ENCODE data around the gene TUBB2B.
"Not testable (repeated sequence)": the region's sequence is repeated elsewhere in the genome, so short reads cannot be mapped to it uniquely, and the experiment has no call there.

The TUBB2B gene

DNA sequence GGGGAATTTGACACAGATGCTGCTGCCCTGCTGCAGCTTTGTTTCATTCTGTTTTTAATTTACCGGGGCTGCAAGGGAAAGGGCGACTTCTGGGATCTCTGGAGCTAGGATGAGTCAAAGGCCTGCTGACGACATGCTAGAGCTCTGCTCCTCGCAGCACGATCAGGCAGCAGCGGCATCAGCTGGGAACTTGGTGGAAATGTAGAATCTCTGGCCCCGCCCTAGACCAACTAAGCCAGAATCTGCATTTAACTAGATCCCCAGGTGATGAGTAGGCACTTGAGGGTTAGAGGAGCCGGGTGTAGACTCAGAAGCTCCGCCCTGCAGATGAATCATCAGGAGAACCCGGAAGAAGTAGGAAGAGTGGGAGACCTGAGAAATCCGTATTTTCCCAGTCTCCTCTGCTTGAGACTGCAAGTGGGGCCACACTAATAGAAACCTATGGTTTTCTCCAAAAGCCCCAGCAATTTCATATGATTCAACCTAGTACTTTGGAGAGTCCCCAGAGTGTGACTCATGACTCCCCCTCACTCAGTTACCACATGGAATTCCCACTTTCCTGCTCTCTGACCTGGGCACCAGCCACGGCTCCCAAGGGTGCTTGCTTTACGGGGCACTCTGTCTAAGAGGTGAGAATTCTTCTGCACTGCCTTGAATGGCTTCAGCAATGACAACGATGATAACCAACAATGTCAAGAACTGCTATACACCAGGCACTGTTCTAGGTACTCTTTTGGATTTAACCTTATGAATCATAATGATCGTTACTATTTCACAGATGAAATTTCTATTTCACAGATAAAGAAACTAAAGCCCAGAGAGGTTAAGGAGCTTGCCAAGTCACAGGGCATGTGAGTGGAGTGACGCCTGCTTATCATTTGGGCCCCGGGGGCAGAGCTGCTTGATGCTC, 18.1 kb downstream of the TUBB2B start:
- DNase-seq, result peak; percentile 63

GRCh38 chr6:3208775-3209113, 18.7 kb downstream of the TUBB2B start:
- DNase-seq, result no peak

GRCh38 chr6:3208098-3208774, 19.2 kb downstream of the TUBB2B start:
- peak; percentile 51 for DNase-seq

DNA sequence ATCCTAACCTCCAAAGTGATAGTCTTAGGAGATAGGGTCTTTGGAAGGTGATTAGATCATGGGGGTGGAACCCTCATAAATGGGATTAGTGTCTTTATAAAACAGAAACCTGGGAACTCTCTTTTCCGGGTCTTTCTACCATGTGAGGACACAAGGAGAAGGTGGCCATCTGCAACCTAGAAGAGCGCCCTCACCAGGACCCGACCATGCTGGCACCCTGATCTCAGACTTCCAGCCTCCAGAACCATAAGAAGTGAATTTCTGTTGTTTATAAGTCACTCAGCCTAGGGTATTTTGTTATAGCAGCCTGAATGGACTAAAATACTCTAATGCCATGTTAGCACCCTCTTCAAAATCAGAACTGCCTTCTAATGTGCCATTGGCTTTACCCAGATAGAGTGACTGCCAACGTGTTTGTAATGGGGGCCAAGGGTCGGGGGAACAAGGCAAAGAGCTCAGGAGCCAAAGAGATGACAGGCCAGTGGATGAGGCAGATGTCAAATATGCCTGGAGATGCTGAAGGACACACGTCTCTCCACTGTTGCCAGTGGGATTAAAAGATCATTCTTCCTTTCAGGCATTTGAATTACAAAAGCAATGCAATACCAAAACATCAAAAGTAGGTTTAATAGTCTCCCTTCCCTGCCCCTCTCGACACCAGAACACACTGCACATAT, 21.0 kb downstream of the TUBB2B start:
- DNase-seq, result no peak

- no peak for DNase-seq
Observed at GRCh38 chr6:3205913-3206312, 21.5 kb downstream of the TUBB2B start.

DNA sequence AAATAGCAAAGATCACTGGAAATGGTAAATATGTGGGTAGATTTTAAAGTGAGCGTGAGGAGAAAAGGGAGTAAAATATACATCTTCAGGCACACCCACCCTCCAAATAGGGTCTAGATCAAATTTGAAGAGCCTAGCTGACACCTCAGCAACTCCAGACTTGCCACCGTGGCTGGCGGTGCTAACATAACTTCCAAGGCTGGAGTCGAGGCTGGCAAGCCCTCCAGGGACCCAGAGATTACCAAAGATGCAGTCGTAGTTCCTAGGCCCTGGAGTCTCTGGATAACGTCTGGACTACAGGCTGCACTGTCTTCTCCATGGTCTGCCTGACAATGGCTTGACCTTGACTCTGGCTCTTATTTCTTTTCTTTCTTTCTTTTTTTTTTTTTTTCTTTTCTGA, 22.5 kb downstream of the TUBB2B start:
- DNase-seq, result no peak

DNA sequence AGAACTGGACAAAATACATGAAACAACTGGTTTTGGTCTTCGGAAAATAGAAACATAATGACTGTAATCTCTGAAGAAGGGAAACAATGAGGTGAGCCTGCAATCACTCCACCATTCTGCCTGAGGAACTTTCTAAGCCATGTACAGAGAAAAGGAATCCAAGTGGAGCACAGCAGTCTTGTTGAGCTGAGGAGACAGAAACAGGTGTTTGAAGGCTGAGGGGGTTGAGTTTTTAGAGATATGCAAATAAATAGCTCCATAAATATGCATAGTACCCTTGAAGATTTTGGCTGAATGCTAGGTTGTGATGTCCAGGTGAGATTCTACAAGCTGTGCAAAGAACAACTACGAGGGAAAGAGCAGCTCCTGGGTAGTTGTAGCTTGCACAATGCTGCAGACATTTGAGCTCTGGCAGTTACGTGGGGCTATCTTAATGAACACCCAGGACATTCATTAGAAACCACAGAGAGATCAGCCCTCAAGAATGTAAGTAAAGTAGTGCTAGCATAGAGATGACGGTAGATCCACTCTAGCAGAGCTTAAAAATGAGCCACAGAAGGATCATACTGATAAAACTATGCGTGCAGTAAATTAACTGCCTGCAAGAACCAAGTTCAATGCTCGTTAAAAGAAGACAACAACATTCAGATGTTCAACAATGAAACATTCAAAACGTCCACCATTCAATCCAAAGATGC, 24.3 kb downstream of the TUBB2B start:
- DNase-seq, result no peak

DNA sequence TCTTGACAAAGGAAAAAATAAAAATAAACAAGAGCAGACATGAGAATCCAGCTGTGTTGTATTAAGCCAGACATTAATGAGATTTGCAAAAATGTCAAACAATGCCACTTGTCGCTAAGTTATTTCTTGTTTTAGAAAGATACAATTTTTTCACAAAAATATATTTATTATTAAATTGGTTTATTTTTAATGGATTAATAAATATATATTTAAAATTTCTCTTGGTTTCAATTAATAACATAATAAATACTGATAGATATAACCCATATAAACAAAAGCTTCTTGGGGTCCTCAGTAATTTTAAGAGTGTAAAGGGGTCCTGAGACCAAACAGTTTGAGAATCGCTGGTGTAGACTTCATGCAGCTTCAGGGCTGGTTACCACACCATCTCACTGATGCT, 26.1 kb downstream of the TUBB2B start:
- DNase-seq, result no peak

DNA sequence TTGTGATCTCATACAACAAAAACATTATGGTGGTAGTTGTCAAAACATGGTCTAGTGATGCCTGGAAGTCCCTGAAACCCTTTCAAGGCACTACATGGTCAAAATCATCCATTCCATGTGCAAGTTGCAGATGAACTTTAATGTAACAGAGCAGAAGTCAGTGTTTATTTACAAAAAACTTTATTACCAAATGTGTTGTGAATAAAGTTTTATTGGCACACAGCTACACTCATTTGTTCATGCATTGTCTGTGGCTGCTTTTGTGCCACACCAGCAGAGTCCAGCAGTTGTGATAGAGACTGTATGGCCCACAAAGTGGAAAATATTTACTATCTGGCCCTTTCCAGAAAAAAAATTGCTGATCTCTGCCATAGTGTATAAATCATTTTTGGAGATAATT, 26.8 kb downstream of the TUBB2B start:
- no peak for DNase-seq

DNA sequence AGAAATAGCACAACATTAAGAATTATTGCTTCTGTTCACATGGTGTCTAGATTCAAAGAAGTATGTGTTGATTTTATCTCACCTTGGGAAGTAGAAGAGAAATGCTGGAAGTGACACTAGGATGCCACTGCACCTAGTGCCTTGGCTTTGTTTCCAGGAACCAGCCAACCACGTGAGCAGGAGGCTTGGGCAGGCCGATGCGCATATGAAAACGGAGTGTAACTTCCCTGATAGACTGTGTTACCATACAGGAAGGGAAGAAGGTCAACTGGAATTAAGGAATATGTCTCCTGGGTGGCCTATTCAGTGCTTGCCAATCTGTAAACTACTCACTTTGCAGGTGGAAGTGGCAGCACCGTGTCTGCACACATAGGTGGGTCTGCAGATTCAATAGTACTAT, 28.1 kb downstream of the TUBB2B start:
- DNase-seq, result no peak

GRCh38 chr6:3197734-3198133, 29.7 kb downstream of the TUBB2B start:
- DNase-seq, result not testable (repeated sequence)

GRCh38 chr6:3196770-3197169, 30.7 kb downstream of the TUBB2B start:
- DNase-seq, result no peak

- peak; percentile 82 for DNase-seq
Observed at GRCh38 chr6:3195695-3196497, 31.6 kb downstream of the TUBB2B start.

GRCh38 chr6:3195420-3195694, 32.1 kb downstream of the TUBB2B start:
- no peak for DNase-seq

- DNase-seq, result peak; percentile 89
Observed at GRCh38 chr6:3194535-3195419, 32.7 kb downstream of the TUBB2B start.

GRCh38 chr6:3193102-3193849, 34.2 kb downstream of the TUBB2B start:
- DNase-seq, result no peak

- DNase-seq, result no peak
Observed at GRCh38 chr6:3190779-3191178, 36.7 kb downstream of the TUBB2B start.

GRCh38 chr6:3190056-3190455, 37.4 kb downstream of the TUBB2B start:
- no peak for DNase-seq

- DNase-seq, result not testable (repeated sequence)
Observed at GRCh38 chr6:3189192-3189591, 38.3 kb downstream of the TUBB2B start.

DNA sequence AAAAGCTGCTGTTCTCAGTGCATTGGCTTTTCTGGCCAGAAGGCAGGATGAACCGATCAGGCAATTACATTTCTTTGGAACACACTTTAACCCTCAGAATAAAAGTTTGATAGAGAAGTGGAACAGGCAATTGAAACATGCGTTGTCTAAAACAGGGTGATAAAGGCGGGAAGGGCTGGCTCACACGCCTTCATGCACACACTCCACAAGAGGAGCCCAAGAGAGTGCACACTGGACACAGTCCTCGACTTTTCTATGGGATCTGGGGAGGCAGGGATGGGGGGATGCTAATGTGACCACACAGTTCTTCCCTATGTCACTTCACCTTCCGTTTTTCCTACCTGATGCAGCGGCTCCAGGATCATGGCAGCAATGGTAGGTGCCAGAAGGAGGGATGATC, 39.2 kb downstream of the TUBB2B start:
- no peak for DNase-seq

GRCh38 chr6:3186974-3187382, 40.5 kb downstream of the TUBB2B start:
- DNase-seq, result peak; percentile 48
